Caco-2 (cell line): Measurements from ENCODE around the gene HKDC1. TPM values are rescaled to one million over a fixed set of nuclear protein-coding genes. Genes with fewer than 3 reads are reported as not detected.

ENCODE experiments used
- BruUV-seq: library from RNA; stranded (reverse); fragments of 400-500 nt; replicated peaks from 2 replicates; lab custom pipeline; 2021; lab: Mats Ljungman, UMichigan
- CTCF ChIA-PET: fragments of 300-600 bp; sonication (Branson Sonifier 250); formaldehyde crosslinking; loops from one replicate; lab custom pipeline; 2022; ENCODE audit warnings: antibody characterized with exemption; lab: Charles Lee
- POLR2A ChIA-PET: fragments of 300-600 bp; sonication (Branson Sonifier 250); formaldehyde crosslinking; loops from one replicate; lab custom pipeline; 2022; ENCODE audit warnings: antibody characterized with exemption; lab: Charles Lee
- DNase-seq, 2 experiments: peaks; one replicate each; pipeline versions ENCODE4 v3.0.0 to v3.0.0-alpha.2; 2020 to 2022
- H3K27me3 ChIP-seq: replicated peaks from 2 replicates; pipeline ENCODE4 v1.6.0; 2011; ENCODE audit warnings: low read length; ENCODE audit not compliant: control insufficient read depth, insufficient read depth
- H3K36me3 ChIP-seq: 2 replicates; pipeline ENCODE4 v1.5.1; 2011; ENCODE audit warnings: low read length; ENCODE audit not compliant: control insufficient read depth, insufficient read depth
- H3K4me1 ChIP-seq: fragments of 250-450 bp; sonication (Bioruptor Pico); 2 replicates; pipeline ENCODE4 v1.5.1; 2020; ENCODE audit warnings: mild to moderate bottlenecking
- H3K4me3 ChIP-seq: 2 replicates; pipeline ENCODE4 v1.5.1; 2011; ENCODE audit warnings: low read depth, mild to moderate bottlenecking, control low read depth, low read length
- H3K9me3 ChIP-seq: fragments of 250-450 bp; sonication (Bioruptor Pico); 2 replicates; pipeline ENCODE4 v1.5.1; 2020; ENCODE audit warnings: mild to moderate bottlenecking, moderate library complexity
- H3K27ac Mint-ChIP-seq: one replicate; pipeline ENCODE4 v1.8.0; 2022; ENCODE audit warnings: mixed read lengths; ENCODE audit not compliant: unreplicated experiment
- H3K27me3 Mint-ChIP-seq: one replicate; pipeline ENCODE4 v1.8.0; 2022; ENCODE audit warnings: mixed read lengths; ENCODE audit not compliant: insufficient read depth, unreplicated experiment
- H3K36me3 Mint-ChIP-seq: one replicate; pipeline ENCODE4 v1.8.0; 2022; ENCODE audit warnings: mild to moderate bottlenecking, mixed read lengths; ENCODE audit not compliant: insufficient read depth, unreplicated experiment
- H3K4me1 Mint-ChIP-seq: one replicate; pipeline ENCODE4 v1.8.0; 2022; ENCODE audit warnings: low read depth, mixed read lengths; ENCODE audit not compliant: unreplicated experiment
- H3K4me3 Mint-ChIP-seq: one replicate; pipeline ENCODE4 v1.8.0; 2022; ENCODE audit warnings: mild to moderate bottlenecking, moderate library complexity, mixed read lengths; ENCODE audit not compliant: unreplicated experiment
- H3K9me3 Mint-ChIP-seq: one replicate; pipeline ENCODE4 v1.8.0; 2022; ENCODE audit warnings: mixed read lengths; ENCODE audit not compliant: unreplicated experiment
- intact Hi-C: fragments of 100-400 bp; cut with micrococcal nuclease; formaldehyde crosslinking; loops from one replicate; pipeline ENCODE4 v1.10.0; 2022; ENCODE audit not compliant: unreplicated experiment
- total RNA-seq: library from RNA; stranded (reverse); gene quantifications from 2 replicates; pipeline ENCODE4 v1.2.3, GENCODE V29; 2022
- TF ChIP-seq, protein P1 (sequence below), 2 experiments: fragments of 200-600 bp in 1 of 2; IDR thresholded peaks; 1 replicate in 1 of 2; 2 replicates in 1 of 2; pipeline versions ENCODE4 v1.5.1 to v1.8.0; 2011 to 2022; ENCODE audit warnings: antibody characterized with exemption in 1 of 2, control low read depth in 1 of 2, inconsistent platforms in 1 of 2, low read depth in 1 of 2, low read length in 1 of 2, mild to moderate bottlenecking in 1 of 2, moderate library complexity in 1 of 2; ENCODE audit not compliant: insufficient read depth in 1 of 2, severe bottlenecking in 1 of 2, unreplicated experiment in 1 of 2

HKDC1 gene
- total RNA-seq, 1 experiment from 2014 or later = 24.5 TPM

DNA sequence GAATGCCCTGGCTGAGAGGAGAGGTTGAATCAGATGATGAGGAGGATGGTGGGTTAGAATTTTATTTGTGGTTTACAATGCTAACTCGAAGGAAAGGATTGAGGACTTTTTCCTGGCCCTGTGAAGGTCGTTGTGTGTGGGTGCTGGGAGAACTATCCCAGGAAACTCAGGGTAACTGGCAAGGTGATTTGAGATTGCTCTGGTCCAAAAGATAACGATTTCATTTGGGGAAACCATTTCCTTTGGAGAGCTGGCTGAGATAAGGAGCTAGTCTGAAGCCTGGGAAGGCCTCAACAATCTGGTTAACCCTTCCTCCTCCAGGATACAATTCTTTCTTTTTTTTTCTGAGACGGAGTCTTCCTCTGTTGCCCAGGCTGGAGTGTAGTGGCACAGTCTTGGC, 91.2 kb downstream of the HKDC1 start:
- Histone ChIP-seq H3K27me3 (no peaks in the 10 kb centered on the region), H3K36me3 (no peaks in the 10 kb centered on the region), H3K4me3 (no peak overlapping the region), H3K9me3 (no peaks in the 10 kb centered on the region), H3K4me1 (peaks cover 38% of the 10 kb centered on the region)
- Mint-ChIP-seq H3K27me3 (no peaks in the 10 kb centered on the region), H3K9me3 (no peaks in the 10 kb centered on the region), H3K4me1 (peaks cover 28% of the 10 kb centered on the region), H3K36me3 (peaks cover 10% of the 10 kb centered on the region), H3K27ac (no peak overlapping the region), H3K4me3 (no peak overlapping the region)
- TF ChIP-seq, protein P1, sequence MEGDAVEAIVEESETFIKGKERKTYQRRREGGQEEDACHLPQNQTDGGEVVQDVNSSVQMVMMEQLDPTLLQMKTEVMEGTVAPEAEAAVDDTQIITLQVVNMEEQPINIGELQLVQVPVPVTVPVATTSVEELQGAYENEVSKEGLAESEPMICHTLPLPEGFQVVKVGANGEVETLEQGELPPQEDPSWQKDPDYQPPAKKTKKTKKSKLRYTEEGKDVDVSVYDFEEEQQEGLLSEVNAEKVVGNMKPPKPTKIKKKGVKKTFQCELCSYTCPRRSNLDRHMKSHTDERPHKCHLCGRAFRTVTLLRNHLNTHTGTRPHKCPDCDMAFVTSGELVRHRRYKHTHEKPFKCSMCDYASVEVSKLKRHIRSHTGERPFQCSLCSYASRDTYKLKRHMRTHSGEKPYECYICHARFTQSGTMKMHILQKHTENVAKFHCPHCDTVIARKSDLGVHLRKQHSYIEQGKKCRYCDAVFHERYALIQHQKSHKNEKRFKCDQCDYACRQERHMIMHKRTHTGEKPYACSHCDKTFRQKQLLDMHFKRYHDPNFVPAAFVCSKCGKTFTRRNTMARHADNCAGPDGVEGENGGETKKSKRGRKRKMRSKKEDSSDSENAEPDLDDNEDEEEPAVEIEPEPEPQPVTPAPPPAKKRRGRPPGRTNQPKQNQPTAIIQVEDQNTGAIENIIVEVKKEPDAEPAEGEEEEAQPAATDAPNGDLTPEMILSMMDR (IDR thresholded peaks at IDR 0.05; ENCODE audit: insufficient read depth in 1 of 2, low read depth in 1 of 2, low read length in 1 of 2, severe bottlenecking in 1 of 2, unreplicated experiment in 1 of 2) = no peak
- DNase-seq = no peak
- no TSS peak for BruUV-seq
- intact Hi-C loops = loop anchor here (10.0 kb wide), 1 partner anchor 187 kb away; the partner anchor contains the start of gene VPS26A
- CTCF ChIA-PET = interaction anchor here (1.3 to 1.8 kb wide), 2 partner anchors 22 to 71 kb away, joined by 3 to 4 read pairs; no protein-coding TSS in a partner anchor
- POLR2A ChIA-PET = no interaction called here

GRCh38 chr10:69312528-69312927, 92.4 kb downstream of the HKDC1 start:
- Histone ChIP-seq H3K9me3 (no peaks in the 10 kb centered on the region), H3K4me3 (no peak overlapping the region), H3K27me3 (no peaks in the 10 kb centered on the region), H3K36me3 (no peaks in the 10 kb centered on the region), H3K4me1 (peaks cover 50% of the 10 kb centered on the region)
- no peak overlapping the region for H3K4me3 Mint-ChIP-seq
- TF ChIP-seq, protein P1 (IDR thresholded peaks at IDR 0.05; ENCODE audit: insufficient read depth in 1 of 2, low read depth in 1 of 2, low read length in 1 of 2, severe bottlenecking in 1 of 2, unreplicated experiment in 1 of 2) = no peak
- peaks cover 32% of the 10 kb centered on the region for H3K4me1 Mint-ChIP-seq
- DNase-seq = no peak
- H3K36me3 Mint-ChIP-seq = peaks cover 10% of the 10 kb centered on the region
- intact Hi-C loops = loop anchor here (10.0 kb wide), 1 partner anchor 188 kb away; the partner anchor contains the start of gene VPS26A
- no TSS peak for BruUV-seq
- ChIA-PET CTCF (interaction anchor here (0.6 to 1.8 kb wide), 4 partner anchors 21 to 73 kb away, joined by 3 to 7 read pairs (median 4); no protein-coding TSS in a partner anchor), POLR2A (no interaction called here)
- H3K9me3 Mint-ChIP-seq = no peaks in the 10 kb centered on the region
- H3K27me3 Mint-ChIP-seq = no peaks in the 10 kb centered on the region
- H3K27ac Mint-ChIP-seq = no peak overlapping the region

- intact Hi-C loops = loop anchor here (1.0 to 10.0 kb wide), 4 partner anchors 18 to 190 kb away; partner anchors contain the start of gene VPS26A
- Mint-ChIP-seq H3K4me1 (peaks cover 32% of the 10 kb centered on the region), H3K27ac (peak overlapping the region; percentile 49), H3K4me3 (peak overlapping the region; percentile 38), H3K36me3 (peaks cover 10% of the 10 kb centered on the region), H3K9me3 (no peaks in the 10 kb centered on the region), H3K27me3 (no peaks in the 10 kb centered on the region)
- Histone ChIP-seq H3K36me3 (no peaks in the 10 kb centered on the region), H3K9me3 (no peaks in the 10 kb centered on the region), H3K4me3 (no peak overlapping the region), H3K4me1 (peaks cover 60% of the 10 kb centered on the region), H3K27me3 (no peaks in the 10 kb centered on the region)
- peak; percentile 88 to 91 for DNase-seq
- no TSS peak for BruUV-seq
- CTCF ChIA-PET = interaction anchor here (0.5 to 0.8 kb wide), 5 partner anchors 18 to 402 kb away, joined by 3 to 5 read pairs (median 3); no protein-coding TSS in a partner anchor
- TF ChIP-seq, protein P1 (IDR thresholded peaks at IDR 0.05; ENCODE audit: insufficient read depth in 1 of 2, low read depth in 1 of 2, low read length in 1 of 2, severe bottlenecking in 1 of 2, unreplicated experiment in 1 of 2) = no peak
- POLR2A ChIA-PET = no interaction called here
Observed at GRCh38 chr10:69315100-69315542, 95.0 kb downstream of the HKDC1 start.
